IMR-90 (cell line): ENCODE results near the gene CDH16. TPM values are rescaled to one million over a fixed set of nuclear protein-coding genes. Genes with fewer than 3 reads are reported as not detected.

Source experiments
- ATAC-seq: fragments of 200-7000 bp; cut with Tn5 transposase; 2 replicates; pipeline ENCODE4 v1.9.1; 2020; ENCODE audit warnings: low read depth, mild to moderate bottlenecking, moderate library complexity
- BruUV-seq: library from RNA; stranded (reverse); fragments of 400-500 nt; replicated peaks from 2 replicates; lab custom pipeline; 2021; lab: Mats Ljungman, UMichigan
- CTCF ChIA-PET: fragments of 300-600 bp; formaldehyde crosslinking; extraction: SDS; loops from one replicate; lab custom pipeline; 2021; ENCODE audit warnings: antibody characterized with exemption; lab: Yijun Ruan, JAX
- POLR2A ChIA-PET: fragments of 300-600 bp; sonication (Branson Sonifier 250); formaldehyde crosslinking; loops from one replicate; lab custom pipeline; 2022; ENCODE audit warnings: antibody characterized with exemption; ENCODE audit not compliant: unreplicated experiment; lab: Charles Lee
- DNase-seq: peaks from one replicate; pipeline ENCODE4 v3.0.0; 2013
- H2AFZ ChIP-seq: replicated peaks from 2 replicates; pipeline ENCODE3; 2013; ENCODE audit warnings: low read length, mild to moderate bottlenecking; ENCODE audit not compliant: poor library complexity
- H2AK5ac ChIP-seq: 2 replicates; pipeline ENCODE4 v1.6.1; 2013; ENCODE audit warnings: low read depth, low read length, inconsistent platforms
- H2AK9ac ChIP-seq: replicated peaks from 2 replicates; pipeline ENCODE3; 2013; ENCODE audit warnings: mild to moderate bottlenecking, low read depth, low read length, moderate library complexity; ENCODE audit not compliant: poor library complexity
- H2BK120ac ChIP-seq: 2 replicates; pipeline ENCODE4 v1.6.1; 2013; ENCODE audit warnings: low read depth, low read length, inconsistent platforms
- H2BK15ac ChIP-seq: 3 replicates; pipeline ENCODE4 v1.6.1; 2013; ENCODE audit warnings: low read depth, low read length, inconsistent platforms
- H2BK20ac ChIP-seq: 2 replicates; pipeline ENCODE4 v1.6.1; 2013; ENCODE audit warnings: low read depth, mild to moderate bottlenecking, inconsistent platforms, low read length, moderate library complexity
- H2BK5ac ChIP-seq: 2 replicates; pipeline ENCODE4 v1.6.1; 2013; ENCODE audit warnings: mild to moderate bottlenecking, low read depth, low read length, inconsistent platforms; ENCODE audit not compliant: poor library complexity, severe bottlenecking
- H3K14ac ChIP-seq: replicated peaks from 2 replicates; pipeline ENCODE4 v1.6.1; 2013; ENCODE audit warnings: low read depth, low read length, inconsistent platforms
- H3K18ac ChIP-seq: 2 replicates; pipeline ENCODE4 v1.6.1; 2013; ENCODE audit warnings: low read depth, low read length, control low read depth
- H3K23ac ChIP-seq: 2 replicates; pipeline ENCODE4 v1.6.1; 2013; ENCODE audit warnings: low read depth, low read length, inconsistent platforms
- H3K27ac ChIP-seq: 2 replicates; pipeline ENCODE4 v1.5.1; 2013; ENCODE audit warnings: mild to moderate bottlenecking, control low read depth, low read length; ENCODE audit not compliant: insufficient read depth
- H3K27me3 ChIP-seq: 2 replicates; pipeline ENCODE4 v1.6.1; 2013; ENCODE audit warnings: low read length; ENCODE audit not compliant: control insufficient read depth, insufficient read depth
- H3K36me3 ChIP-seq: 2 replicates; pipeline ENCODE4 v1.6.1; 2013; ENCODE audit warnings: low read length, mixed read lengths; ENCODE audit not compliant: control insufficient read depth, insufficient read depth
- H3K4ac ChIP-seq: 2 replicates; pipeline ENCODE4 v1.6.1; 2013; ENCODE audit warnings: low read depth, low read length, inconsistent platforms
- H3K4me1 ChIP-seq: 2 replicates; pipeline ENCODE4 v1.6.1; 2013; ENCODE audit warnings: low read length, mixed read lengths; ENCODE audit not compliant: control insufficient read depth, insufficient read depth
- H3K4me2 ChIP-seq: 2 replicates; pipeline ENCODE4 v1.6.1; 2013; ENCODE audit warnings: low read depth, mild to moderate bottlenecking, control low read depth, low read length, moderate library complexity
- H3K4me3 ChIP-seq: 2 replicates; pipeline ENCODE4 v1.5.1; 2013; ENCODE audit warnings: low read depth, mild to moderate bottlenecking, control low read depth, low read length, moderate library complexity; ENCODE audit not compliant: insufficient read depth
- H3K56ac ChIP-seq: 2 replicates; pipeline ENCODE4 v1.6.1; 2013; ENCODE audit warnings: low read length, inconsistent platforms; ENCODE audit not compliant: insufficient read depth; ENCODE audit errors: extremely low read depth
- H3K79me1 ChIP-seq, 2 experiments: 2 replicates each; pipeline ENCODE4 v1.6.1; 2013; ENCODE audit warnings: low read length in 2 of 2, inconsistent platforms in 1 of 2, low read depth in 1 of 2
- H3K9ac ChIP-seq: 2 replicates; pipeline ENCODE4 v1.6.1; 2013; ENCODE audit warnings: low read depth, low read length, control low read depth
- H3K9me1 ChIP-seq: 2 replicates; pipeline ENCODE4 v1.6.1; 2013; ENCODE audit warnings: low read length, inconsistent platforms; ENCODE audit not compliant: insufficient read depth
- H3K9me3 ChIP-seq: 2 replicates; pipeline ENCODE4 v1.6.1; 2013; ENCODE audit warnings: low read length; ENCODE audit not compliant: control insufficient read depth, insufficient read depth
- H4K20me1 ChIP-seq: 2 replicates; pipeline ENCODE4 v1.6.1; 2013; ENCODE audit warnings: low read length, inconsistent platforms; ENCODE audit not compliant: insufficient read depth
- H4K5ac ChIP-seq: 2 replicates; pipeline ENCODE4 v1.6.1; 2013; ENCODE audit warnings: mild to moderate bottlenecking, low read depth, low read length, control low read depth
- H4K8ac ChIP-seq, 2 experiments: 2 replicates each; pipeline ENCODE4 v1.6.1; 2013; ENCODE audit warnings: low read depth in 2 of 2, low read length in 2 of 2, control low read depth in 1 of 2, inconsistent platforms in 1 of 2
- H4K91ac ChIP-seq: 2 replicates; pipeline ENCODE4 v1.6.1; 2013; ENCODE audit warnings: low read depth, low read length, inconsistent platforms; ENCODE audit not compliant: insufficient read depth
- CTCF ChIP-seq: conservative IDR thresholded peaks from 2 replicates; pipeline ENCODE4 v1.5.1; 2012; ENCODE audit warnings: mild to moderate bottlenecking, low read depth, low read length, improper control_type of control experiment
- WGBS, 2 experiments: methylation state at CpG; one replicate each; pipeline versions ENCODE4 v1.1.5 to v1.1.7; 2013; ENCODE audit warnings: missing lambda C conversion rate in 2 of 2; ENCODE audit not compliant: insufficient read length in 1 of 2; ENCODE audit errors: extremely low coverage in 2 of 2; 5-methylcytosine and 5-hydroxymethylcytosine counted together
- dilution Hi-C: fragments of 300-500 bp; cut with HindIII; formaldehyde crosslinking; loops from one replicate; pipeline ENCODE4 v1.14.3; 2018; ENCODE audit warnings: low sequenced_read_pairs; ENCODE audit not compliant: unreplicated experiment
- in situ Hi-C: fragments of 300-500 bp; cut with MboI; formaldehyde crosslinking; loops from 3 replicates; pipeline ENCODE4 v1.14.3; 2019; ENCODE audit warnings: low sequenced_read_pairs, inconsistent platforms, mixed read lengths
- intact Hi-C: fragments of 100-400 bp; cut with micrococcal nuclease; formaldehyde crosslinking; loops from 2 replicates; pipeline ENCODE4 v1.10.0; 2022
- polyA plus RNA-seq, 3 experiments: library from polyadenylated mRNA; depleted of rRNA; stranded (reverse); fragments of >200 nt; gene quantifications; 2 replicates each; pipeline ENCODE4 v1.2.3, GENCODE V29; 2012; ENCODE audit warnings: low replicate concordance in 1 of 3
- total RNA-seq: library from RNA; depleted of rRNA; stranded (reverse); fragments of >200 nt; gene quantifications from 2 replicates; pipeline ENCODE4 v1.2.3, GENCODE V29; 2012

CDH16 gene
- total and polyA plus RNA-seq, 2 of the 4 experiments (the other 2 are of a cell fraction), result not detected

DNA sequence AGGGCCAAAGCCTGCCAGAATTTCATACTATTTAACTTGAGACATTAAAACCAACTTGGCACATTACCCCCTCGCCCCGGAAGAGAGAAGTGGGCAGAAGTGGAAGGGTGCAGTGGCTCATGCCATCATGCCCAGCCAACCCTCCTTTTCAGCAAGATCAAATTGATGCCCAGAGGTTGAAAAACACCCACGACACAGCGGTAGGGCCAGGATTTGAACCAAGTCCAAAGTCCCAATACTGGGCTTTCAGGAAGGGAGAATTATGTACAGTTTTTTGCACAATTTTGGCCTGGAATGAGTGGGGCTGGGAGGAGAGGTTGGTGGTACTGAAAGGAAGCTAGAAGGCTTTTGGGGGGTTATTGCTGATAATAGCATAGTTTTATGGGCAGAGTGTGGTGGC, 27.3 kb downstream of the CDH16 start:
- no peak overlapping the region for H2AK5ac ChIP-seq
- ChIA-PET CTCF (no interaction called here), POLR2A (no interaction called here)
- dilution Hi-C loops, result no loop called here
- H4K5ac ChIP-seq, result no peak overlapping the region
- no peak overlapping the region for H3K27ac ChIP-seq
- peaks cover 6% of the 10 kb centered on the region; the same call in 1 of the 2 replicates for H3K36me3 ChIP-seq
- in situ Hi-C loops, result no loop called here
- H2BK5ac ChIP-seq, result no peak overlapping the region
- no peak overlapping the region for H4K8ac ChIP-seq
- no peak for TF ChIP-seq CTCF
- H3K4me2 ChIP-seq, result no peak overlapping the region
- no TSS peak for BruUV-seq
- no peak overlapping the region for H2AK9ac ChIP-seq
- H3K79me1 ChIP-seq, result peaks cover 0 to 6% of the 10 kb centered on the region in 2 experiments; a peak in 2 of 4 replicates
- H3K9ac ChIP-seq, result no peak overlapping the region
- no peak overlapping the region for H3K14ac ChIP-seq
- ATAC-seq (no peak), DNase-seq (no peak)
- H4K20me1 ChIP-seq, result peaks cover 5% of the 10 kb centered on the region; the same call in 1 of the 2 replicates
- no peak overlapping the region for H3K4me3 ChIP-seq
- H2AFZ ChIP-seq, result no peak overlapping the region
- peaks cover 7% of the 10 kb centered on the region; the same call in 1 of the 2 replicates for H3K4me1 ChIP-seq
- no peak overlapping the region for H3K23ac ChIP-seq
- no peak overlapping the region for H3K4ac ChIP-seq
- WGBS, 2 experiments, result no CpG with 5 or more reads among the region's 4 CpGs
- no peak overlapping the region for H3K18ac ChIP-seq
- intact Hi-C loops, result loop anchor here (10.0 kb wide), 1 partner anchor 263 kb away; the partner anchor contains the start of genes B3GNT9, FBXL8 and TRADD
- H3K9me1 ChIP-seq, result 0 out of 2 replicates have a peak, but pooled peaks cover 5% of the 10 kb centered on the region
- H2BK20ac ChIP-seq, result no peak overlapping the region
- no peak overlapping the region for H2BK120ac ChIP-seq
- H4K91ac ChIP-seq, result no peak overlapping the region
- H3K9me3 ChIP-seq, result no peaks in the 10 kb centered on the region
- H3K56ac ChIP-seq, result no peak overlapping the region
- no peak overlapping the region for H2BK15ac ChIP-seq
- H3K27me3 ChIP-seq, result no peaks in the 10 kb centered on the region
